CD4-positive, alpha-beta T cell treated with Interleukin-15 for 1 hour (primary cell): ENCODE data around the gene PCDHA7.
"Not testable (repeated sequence)": the region's sequence is repeated elsewhere in the genome, so short reads cannot be mapped to it uniquely, and the experiment has no call there.

Experiments used
- DNase-seq: peaks from one replicate; pipeline ENCODE4 v3.0.0-alpha.2; 2020

The PCDHA7 gene

GRCh38 chr5:140862441-140863295 is 28.6 kb downstream of the PCDHA7 start:
- no peak for DNase-seq

DNA sequence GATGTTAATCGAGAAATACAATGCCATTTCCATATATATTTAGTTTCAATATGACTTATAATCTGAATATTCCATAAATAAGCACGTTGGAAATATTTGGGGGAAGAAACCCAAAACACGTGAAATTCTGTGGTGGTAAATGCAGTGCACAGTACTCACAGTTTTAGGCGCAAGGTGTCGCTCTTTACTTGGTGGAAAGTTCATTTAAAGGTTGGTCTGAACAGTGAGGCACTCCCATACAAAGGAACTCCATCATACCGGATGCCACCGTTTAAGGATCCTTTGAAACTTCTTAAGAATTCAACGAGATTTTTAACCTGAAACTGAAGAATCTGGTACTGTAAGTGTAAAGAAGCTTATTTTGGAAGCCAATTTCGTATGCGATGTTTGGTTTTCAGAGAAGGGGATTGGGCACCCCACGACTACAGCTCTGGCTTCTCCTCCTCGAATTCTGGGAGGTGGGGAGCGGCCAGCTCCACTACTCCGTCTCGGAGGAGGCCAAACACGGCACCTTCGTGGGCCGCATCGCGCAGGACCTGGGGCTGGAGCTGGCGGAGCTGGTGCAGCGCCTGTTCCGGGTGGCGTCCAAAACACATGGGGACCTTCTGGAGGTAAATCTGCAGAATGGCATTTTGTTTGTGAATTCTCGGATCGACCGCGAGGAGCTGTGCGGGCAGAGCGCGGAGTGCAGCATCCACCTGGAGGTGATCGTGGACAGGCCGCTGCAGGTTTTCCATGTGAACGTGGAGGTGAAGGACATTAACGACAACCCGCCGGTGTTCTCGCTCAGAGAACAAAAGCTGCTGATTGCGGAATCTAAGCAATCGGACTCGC is 34.9 kb downstream of the PCDHA7 start, which contains the start of gene PCDHA11:
Gene PCDHA11, plus strand, starts transcription at position 237 of the 834 bp plus-strand sequence. Its CDS starts 147 bp downstream, at position 384.
- DNase-seq: no peak

DNA sequence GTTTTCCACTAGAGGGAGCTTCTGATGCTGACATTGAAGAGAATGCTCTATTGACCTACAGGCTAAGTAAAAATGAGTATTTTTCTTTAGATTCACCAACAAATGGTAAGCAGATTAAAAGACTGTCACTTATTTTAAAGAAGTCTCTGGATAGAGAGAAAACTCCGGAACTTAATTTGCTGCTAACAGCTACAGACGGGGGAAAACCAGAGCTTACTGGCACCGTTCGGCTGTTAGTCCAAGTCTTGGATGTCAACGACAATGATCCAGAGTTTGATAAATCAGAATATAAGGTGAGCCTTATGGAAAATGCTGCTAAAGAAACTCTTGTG is 35.5 kb downstream of the PCDHA7 start:
- no peak for DNase-seq

- DNase-seq: no peak
Observed at GRCh38 chr5:140870221-140871201, 36.4 kb downstream of the PCDHA7 start.

GRCh38 chr5:140875085-140876065 is 41.3 kb downstream of the PCDHA7 start, which contains the start of gene PCDHA12:
TSS of gene PCDHA12 (plus strand) at chr5:140875308. CDS start at chr5:140875473, 165 bp downstream.
- no peak for DNase-seq

- not testable (repeated sequence) for DNase-seq
Observed at GRCh38 chr5:140876541-140877261, 42.6 kb downstream of the PCDHA7 start.

DNA sequence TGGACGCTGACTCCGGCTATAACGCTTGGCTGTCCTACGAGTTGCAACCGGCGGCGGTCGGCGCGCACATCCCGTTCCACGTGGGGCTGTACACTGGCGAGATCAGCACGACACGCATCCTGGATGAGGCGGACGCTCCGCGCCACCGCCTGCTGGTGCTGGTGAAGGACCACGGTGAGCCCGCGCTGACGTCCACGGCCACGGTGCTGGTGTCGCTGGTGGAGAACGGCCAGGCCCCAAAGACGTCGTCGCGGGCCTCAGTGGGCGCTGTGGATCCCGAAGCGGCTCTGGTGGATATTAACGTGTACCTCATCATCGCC is 43.2 kb downstream of the PCDHA7 start:
- no peak for DNase-seq

DNA sequence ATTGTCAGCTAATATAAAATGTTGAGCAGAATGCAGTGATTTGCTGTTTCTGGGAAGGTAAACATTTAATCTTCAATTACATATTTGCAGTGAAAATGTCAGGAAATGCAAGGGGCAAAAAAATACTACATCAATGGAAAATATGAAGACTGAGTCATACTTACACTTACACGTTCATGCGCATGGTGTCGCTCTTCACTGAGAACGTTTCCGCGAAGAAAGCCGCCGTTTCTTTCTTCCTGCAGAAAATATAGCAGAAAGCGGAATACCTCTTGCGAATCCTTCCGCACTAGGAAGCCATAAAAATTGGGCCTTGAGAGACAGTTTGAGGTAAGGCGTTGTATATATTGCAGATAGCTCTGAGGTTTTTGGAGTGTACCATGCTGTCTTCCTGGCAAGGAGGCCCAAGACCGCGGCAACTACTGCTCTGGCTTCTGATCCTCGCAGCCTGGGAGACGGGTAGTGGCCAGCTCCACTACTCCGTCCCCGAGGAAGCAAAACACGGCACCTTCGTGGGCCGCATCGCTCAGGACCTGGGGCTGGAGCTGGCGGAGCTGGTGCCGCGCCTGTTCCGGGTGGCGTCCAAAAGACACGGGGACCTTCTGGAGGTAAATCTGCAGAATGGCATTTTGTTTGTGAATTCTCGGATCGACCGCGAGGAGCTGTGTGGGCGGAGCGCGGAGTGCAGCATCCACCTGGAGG is 48.0 kb downstream of the PCDHA7 start, which contains the start of gene PCDHA13:
Gene PCDHA13, plus strand, starts transcription at position 236 of the 702 bp plus-strand sequence. Its CDS starts 145 bp downstream, at position 381.
- DNase-seq: no peak

GRCh38 chr5:140882591-140882899 is 48.5 kb downstream of the PCDHA7 start:
- DNase-seq: no peak

DNA sequence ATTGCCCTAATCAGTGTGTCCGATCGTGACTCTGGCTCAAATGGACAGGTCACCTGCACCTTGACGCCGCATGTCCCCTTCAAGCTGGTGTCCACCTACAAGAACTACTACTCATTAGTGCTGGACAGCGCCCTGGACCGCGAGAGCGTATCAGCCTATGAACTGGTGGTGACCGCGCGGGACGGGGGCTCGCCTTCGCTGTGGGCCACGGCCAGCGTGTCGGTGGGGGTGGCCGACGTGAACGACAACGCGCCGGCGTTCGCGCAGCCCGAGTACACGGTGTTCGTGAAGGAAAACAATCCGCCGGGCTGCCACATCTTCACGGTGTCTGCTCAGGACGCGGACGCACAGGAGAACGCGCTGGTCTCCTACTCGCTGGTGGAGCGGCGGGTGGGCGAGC is 49.3 kb downstream of the PCDHA7 start:
- DNase-seq: no peak

DNA sequence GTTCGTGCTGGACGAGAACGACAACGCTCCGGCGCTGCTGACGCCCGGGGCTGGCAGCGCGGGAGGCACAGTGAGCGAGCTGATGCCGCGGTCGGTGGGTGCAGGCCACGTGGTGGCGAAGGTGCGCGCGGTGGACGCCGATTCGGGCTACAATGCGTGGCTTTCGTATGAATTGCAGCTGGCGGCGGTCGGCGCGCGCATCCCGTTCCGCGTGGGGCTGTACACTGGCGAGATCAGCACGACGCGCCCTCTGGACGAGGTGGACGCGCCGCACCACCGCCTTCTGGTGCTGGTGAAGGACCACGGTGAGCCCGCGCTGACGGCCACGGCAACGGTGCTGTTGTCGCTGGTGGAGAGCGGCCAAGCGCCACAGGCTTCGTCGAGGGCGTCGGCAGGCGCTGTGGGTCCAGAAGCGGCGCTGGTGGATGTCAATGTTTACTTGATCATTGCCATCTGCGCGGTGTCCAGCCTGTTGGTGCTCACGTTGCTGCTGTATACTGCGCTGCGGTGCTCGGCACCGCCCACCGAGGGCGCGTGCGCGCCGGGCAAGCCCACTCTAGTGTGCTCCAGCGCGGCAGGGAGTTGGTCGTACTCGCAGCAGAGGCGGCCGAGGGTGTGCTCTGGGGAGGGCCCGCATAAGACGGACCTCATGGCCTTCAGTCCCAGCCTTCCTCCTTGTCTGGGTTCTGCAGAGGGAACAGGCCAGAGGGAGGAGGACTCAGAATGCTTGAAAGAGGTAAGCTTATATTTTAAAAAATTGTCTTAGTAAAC is 50.0 kb downstream of the PCDHA7 start:
- no peak for DNase-seq
